Dermis blood vessel endothelial cell (primary cell): ENCODE data around the gene OS9. TPM values are rescaled to one million over a fixed set of nuclear protein-coding genes. Genes with fewer than 3 reads are reported as not detected.

Experiments
- DNase-seq: peaks from one replicate; pipeline ENCODE4 v3.0.0; 2010
- total RNA-seq: library from RNA; depleted of rRNA; stranded (reverse); fragments of >200 nt; gene quantifications from 2 replicates; pipeline ENCODE4 v1.2.3, GENCODE V29; 2014

Gene OS9
- total RNA-seq, 1 donor from 2014 or later: 481 TPM

DNA sequence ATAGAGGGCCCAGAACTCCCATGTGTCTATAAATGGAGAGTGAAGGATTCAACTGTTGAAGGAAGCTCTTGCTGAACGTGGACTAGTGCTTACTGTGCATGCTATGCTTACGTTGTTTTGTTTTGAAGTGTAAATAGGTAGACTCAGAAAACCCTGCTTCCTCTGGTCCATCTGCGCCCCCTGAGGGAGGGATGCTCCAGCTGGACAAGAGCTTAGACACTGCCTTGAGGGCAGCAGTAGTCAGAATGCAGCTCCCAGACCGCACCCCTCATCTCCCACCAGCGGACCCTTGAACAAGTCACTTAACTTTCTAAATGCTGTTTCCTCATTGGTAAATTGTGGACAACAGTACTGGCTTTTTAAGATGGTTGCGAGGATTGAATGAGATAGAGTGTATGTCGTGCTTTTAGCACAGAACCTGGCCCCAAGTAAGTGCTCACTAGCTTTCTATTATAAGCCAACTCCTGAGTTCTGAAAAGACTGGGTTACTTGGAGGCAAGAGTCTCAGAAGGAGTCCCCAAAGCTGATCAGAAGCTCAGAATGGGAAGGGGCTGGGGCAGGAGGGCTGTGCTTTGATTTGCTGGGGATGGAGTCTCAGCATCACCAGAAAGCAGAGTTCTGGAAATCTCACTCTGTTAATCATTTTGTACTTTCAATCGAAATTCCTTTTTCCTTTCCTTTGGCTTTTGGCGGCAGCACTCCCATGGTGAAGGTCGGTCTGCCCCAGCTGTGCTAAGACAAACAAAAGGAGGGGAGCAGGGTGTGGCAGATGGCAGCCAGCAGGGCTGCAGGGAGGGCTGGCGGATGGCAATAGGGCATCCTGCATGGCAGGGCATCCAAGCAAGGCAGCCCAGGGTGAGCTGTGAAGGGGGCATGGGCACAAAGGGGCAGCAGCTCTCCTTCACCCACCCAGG is 29.0 kb downstream of the OS9 start:
- no peak for DNase-seq

DNA sequence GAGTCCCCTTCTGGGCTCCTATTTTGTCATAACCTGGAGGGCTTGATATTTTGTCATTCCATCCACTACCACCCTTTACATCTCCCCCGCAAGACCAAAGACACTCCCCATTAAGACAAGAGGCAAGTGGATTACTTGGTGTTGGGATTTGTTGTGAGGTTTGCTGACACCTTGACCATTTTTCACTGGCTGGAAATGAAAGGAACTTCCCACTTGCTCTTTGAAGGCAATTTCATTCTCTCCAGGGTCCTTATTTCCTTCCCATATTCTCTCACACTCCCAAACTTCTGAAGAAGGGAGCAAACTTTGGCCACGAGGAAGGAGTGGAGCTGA is 29.7 kb downstream of the OS9 start:
- DNase-seq: no peak

DNA sequence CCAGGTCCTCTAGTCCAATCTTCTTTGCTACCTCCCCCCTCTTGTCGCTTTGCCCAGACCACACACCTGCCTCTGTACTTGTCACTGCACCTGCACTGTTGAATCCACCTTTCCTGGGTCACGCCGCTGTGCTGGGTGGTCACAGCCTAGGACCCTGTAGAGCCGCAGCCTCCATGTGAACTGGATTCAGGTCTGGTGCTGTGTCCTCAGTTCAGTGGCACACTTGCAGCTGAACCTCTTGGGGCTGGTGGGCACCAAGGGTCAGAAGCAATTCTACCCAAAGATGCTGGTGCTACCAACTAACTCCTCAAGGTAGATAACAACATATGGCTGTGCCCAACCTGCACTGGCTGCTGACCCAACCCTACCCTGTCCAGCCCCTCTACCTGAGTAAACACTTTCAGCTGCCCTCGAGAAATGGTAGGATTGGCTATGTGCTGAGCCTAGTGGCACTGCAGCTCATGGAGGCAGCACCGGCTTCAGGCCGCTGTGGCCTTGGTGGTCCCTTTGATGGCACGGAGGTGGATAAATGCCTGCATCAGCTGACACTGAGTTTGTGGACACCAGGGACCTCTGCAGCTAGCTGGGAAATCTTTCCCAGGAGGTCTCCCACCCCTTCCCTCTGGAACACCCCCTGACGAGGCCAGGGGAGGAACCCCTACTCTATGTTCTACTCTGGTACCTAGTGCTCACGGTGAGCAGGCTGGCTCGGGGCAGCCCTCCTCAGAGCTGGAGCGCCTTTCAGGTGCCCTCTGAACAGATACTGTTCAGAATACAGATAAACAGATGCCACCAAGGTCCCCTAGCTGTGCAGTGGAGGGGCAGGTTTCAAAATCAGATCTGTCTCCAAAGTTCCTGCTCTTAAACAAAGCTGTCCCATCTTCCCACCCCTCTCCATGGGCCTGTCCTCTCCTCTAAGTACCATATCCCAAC is 30.3 kb downstream of the OS9 start:
- no peak for DNase-seq

DNA sequence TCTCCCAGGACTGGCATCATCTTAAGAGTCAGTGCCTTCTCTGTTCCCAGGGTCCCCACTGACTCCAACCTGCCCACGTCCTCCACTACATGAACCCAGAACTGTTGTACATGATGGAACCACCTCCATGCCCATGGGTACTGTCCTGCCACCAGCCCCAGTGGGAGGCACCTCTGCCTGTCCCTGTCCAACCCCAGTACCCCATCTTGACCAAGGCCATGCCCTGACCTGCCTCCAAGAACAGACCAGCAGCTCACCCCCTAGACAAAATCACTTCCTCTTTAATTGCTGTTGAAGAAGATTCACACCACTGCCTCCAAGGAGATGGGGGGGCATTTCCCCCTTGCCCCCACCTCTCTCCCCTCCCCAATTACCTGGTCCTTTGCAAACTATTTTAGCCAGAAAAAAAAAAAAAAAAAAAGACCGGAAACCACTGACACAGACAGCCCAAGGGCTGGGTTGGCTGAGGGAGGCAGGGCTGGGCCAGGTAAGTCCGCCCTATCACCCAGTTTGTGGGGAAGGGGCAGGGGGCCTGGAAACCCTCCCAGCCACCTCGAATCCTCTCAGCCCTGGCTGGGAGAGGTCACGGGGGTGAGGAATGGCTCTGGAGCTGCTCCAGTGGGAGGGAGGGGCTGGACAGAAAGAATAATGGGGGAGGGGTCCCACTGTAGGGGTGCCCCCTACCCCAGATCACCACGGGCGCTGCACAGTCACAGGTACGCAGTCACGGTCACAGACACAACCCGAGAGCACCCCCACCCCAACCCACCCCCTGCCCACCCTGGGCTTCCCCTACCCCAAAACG is 31.2 kb downstream of the OS9 start:
- DNase-seq: no peak

DNA sequence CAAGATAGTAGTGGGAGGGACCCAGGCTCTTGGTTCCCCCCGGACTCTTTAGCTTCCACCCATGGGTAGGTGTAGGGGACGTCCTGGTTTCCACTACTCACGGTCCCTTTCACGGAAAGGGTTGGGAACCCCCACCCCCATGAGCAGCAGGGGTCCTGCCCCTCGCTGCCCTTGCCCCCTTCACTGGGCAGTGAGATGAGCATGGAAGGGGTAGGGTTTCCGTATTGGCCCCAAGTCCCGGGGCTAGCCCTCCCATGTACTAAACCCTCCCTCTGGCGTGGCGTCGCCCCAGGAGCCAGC is 31.9 kb downstream of the OS9 start:
- no peak for DNase-seq

DNA sequence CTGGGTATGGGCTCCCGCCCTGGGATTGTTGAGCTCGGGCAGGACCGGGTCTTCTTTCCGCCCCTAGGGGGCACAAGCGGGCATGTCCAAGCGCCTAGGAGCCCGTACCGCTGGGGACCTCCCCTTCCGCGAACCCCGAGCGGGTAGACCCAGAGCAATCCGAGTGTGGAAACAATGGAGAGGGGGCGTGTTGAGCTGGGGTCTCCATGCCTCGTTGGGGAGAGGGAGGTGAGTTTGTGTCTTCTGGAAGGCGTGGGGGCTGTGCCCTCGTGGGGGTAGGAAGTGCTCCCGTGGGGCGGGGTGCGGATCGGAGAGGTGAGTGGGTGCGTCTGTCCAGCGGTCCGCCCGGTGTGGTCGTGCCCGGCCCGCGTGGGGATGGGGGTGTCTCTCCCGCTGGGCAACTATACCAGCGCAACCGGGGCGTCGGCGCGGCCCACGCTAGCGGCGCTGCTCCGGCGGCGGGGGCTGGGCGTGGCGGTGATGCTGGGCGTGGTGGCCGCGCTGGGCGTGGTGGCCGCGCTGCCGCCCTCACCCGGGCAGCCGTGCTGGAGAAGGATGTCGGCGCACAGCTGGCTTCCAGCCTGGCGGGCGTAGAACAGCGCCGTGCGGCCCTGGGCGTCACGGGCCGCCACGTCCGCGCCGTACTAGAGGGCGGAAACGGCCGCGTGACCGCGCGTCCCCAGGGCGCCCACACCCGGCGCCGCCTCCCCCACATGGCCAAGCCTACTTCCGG is 32.4 kb downstream of the OS9 start:
- peak; percentile 86 for DNase-seq

DNA sequence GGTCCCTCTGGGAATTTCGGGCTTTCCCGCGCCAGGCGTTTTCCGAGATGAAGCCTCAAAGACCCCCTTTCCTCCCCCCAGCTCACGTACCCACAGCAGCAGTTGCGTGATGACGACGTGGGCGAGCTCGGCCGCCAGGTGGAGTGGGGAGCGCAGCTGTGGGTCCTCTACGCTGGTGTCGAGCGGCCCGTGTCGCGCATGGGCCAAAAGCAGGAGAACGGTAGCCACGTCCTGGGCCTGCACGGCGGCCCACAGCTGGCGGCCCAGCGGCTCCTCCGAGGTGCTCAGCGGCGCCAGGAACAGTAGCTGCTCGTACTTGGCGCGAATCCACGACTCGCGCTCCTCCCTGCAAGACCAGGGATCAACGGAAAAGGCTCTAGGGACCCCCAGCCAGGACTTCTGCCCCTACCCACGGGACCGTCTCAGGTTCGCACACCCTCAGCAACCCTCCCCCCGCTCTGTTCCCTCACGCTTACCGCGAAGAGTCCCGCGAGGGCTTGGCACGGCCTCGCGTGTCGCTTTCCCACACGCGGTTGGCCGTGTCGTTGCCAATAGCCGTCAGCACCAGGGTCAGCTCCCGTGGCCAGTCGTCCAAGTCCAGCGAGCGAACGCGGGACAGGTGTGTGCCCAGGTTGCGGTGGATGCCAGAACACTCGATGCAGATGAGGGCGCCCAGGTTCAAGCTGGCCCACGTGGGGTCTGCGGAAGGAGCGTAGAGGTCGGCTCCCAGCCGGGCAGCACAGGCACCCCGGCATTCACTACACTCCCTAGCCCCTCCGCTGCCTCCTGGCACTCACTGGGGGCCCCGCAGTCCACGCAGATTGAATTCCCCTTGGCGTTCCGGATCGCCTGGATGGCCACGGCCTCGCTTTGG is 33.2 kb downstream of the OS9 start:
- DNase-seq: peak; percentile 43

DNA sequence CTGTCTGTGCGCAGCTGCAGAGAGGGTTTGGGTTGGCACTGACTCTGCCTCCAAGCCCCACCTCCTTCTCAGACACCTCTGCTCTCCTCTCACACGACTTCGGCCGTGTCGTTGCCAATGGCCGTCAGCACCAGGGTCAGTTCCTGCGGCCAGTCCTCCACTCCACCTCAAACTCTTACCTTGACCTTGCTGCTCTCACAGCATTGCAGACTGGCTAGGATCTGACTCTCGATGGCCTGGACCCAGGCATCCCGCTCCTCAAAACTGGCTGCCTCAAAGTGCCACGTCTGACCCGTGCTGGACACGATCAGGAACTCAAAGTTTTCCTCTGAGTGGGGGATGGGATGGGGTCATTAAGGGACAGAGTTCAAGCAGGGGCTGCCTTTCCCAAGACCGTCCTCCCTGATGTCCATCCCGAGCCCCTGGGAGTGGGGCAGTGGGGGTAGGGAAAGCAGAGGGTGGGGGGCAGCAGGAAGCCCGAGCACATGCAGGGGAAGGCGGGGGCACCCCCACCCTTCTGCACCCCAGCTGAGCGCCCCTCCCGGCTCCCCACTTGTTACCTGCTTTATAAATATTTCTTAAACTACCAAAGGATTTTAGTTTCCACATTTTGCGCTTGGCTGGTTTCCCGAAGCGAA is 33.9 kb downstream of the OS9 start:
- DNase-seq: no peak

DNA sequence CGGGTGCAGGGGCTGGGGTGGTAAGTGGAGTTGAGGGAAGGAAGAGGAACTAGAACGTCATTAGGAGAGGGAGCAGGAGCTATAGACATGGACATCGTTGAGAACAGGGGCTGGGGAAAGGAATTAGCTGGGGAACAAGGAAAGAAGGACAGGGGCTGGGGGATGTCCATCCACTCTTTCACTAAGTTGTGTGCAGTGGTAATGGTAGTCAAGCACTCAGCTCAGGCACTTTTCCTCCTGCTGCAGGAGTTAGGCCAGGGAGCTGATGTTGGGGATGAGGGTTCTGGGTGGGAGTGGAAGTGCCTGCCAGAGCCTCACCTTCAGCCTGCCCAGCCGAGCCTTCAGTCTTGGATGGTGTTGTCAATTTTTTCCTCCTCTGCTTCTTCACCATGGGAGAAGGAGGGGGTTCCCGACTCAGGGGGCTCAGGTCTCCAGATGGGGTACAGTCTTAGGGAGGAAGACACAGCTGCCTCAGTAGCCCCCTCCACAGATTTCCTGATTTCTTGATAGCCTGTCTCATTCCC is 35.5 kb downstream of the OS9 start:
- DNase-seq: no peak

DNA sequence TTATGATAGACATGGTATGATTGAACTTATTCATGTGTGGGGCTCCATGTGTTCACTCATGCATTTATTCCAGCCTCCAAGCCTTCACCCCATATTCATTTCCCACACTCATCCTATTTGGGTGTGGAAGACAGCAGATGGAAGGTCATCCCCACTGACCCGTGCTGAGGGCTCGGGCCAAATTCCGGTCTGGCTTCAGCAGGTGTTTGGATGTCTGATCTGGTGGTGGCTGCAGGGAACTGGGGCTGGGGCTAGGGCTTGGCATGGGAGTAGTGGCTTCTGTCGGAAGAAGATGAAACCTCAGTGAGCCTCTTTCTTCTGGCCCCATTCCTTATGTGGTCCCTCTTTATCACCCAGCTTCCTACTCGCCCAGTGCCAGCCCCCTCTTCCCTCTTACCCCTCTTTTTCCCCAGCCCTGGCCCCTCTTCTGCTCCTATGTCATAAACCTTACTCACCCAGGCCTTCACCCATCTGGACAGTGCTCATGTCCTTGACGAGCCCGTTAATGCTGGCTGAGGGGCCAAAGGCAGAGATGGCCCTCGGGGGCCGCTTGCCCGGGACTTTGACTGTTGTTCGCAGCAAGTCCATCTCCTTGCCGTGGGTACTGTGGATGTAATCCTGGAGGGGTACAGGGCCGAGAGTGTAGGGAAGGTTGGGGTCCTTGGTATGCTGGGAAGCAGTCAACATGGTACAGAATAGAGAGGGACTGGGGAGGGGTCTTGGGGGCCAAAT is 36.6 kb downstream of the OS9 start:
- no peak for DNase-seq

DNA sequence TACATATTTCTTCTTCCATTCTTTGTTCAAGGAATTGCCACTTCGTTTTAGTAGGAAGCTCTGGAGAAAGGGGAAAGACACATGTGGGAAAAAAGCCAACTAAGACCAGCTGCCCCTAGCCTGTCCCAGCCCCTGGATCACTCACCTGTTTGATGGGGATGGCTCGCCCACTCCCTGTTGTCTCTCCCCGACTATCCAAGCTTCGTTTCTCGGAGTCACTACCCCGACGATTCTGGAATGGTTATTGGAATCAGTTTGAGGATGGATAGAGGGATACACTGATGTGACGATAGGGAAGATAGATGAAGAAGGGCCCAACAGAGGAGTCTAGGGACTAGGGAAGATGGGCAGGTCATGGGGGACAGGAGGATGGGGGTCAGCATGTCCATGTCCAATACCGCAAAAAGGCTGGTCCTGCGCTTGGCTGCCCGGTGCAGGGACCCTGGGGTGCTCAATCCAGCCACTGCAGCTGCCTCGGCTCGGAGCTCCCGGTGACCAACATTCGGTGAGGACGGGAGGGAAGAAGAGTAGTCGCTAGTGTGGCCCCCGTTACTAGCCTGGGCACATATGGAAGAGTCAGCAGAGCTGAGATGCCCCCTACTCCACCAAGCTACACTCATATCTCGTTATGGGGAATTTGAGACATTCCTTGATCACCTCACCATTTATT is 37.6 kb downstream of the OS9 start:
- no peak for DNase-seq

DNA sequence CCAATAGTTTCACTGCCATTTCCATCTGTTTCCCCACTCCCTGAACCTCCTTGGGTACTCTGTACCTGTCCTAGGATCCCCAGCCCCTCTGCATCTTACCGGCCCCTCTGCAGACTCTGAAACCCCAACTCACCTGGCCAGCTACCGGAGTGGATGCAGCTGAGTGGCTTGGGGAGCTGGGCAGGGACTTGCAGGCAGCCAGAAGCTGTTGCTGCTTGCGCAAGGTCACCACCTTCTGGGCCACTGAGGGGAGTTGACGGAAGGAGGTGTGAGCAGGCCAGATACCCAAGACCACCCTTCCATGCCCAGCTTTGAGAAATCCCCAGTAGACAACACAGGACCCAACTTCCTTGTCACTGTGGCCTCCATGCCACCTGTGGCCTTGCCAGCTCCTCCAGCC is 38.3 kb downstream of the OS9 start:
- no peak for DNase-seq

DNA sequence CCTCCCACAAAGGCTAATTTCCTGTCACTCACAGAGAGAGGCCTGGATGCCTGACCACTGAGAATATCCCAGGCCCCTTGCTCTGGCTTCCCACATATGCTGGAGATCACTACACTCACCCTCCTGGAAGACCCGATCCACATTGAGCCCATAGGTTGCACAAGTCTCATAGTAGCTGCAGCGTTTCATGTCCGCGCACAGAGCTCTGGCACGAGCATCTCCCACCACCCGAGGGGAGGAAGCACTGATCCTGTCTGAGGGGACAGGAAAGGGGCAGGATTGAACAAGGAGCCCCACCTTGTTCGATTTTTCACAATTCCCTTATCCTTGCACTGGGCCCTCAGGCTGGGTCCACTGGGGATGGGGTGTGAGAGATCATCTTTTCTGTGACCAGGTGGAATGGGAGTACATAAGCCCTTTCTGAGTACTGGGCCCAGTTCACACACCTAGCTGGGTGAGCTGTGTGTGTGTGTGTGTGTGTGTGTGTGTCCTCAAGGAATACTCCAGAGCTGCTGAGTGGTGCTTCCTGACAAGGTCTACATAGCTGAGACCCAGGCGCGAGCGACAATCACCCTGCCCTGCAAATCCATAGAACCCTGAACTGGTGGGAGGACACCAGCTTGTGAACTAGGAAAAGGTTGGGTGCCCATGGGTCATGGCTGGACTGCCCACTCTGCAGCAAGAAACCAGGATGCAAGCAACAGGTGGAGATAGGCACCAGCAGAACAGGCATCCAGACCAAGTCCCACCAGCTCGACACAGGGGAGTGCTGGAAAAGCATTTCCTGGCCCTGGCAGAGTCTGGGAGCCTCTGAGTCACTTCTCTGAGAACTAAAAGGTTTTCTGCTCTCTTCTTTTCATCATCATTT is 39.0 kb downstream of the OS9 start:
- no peak for DNase-seq

DNA sequence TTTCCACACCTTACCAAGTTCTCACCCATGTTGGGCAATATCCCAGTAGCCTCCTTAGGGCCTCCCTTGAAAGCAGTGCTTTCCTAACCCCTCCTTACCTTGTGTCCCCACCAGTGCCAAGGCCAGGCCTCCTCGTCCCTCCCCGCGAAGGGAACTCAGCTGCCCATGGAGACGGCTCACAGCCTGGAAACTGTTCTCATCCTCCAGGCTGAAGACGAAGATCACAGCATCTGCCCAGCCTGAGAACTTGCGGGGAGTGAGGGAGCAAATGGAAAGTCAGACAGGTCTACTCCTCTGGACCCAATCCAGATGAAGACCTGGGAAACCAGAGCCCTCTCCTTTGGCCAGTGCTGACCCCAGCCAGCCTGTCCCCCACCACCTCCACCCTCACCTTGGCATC is 40.0 kb downstream of the OS9 start:
- no peak for DNase-seq

DNA sequence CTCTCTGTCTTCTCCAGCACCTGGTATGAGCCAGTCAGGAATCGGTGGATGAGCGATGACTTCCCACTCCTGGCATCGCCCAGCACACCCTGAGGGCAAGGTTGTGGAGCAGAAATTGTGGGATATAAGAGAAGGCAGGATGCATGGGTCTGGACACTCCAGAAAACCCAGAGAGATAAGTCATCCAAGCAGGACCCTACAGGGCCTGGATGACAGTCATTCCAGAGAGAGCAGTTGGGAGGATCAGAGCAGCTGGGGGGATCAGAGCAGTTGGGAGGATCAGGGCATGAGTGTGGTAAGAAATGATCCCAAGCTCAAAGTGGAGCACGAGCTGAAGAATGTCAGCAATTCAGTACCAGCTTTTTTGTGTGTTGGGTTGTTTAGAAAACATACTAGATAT is 40.7 kb downstream of the OS9 start:
- DNase-seq: no peak

DNA sequence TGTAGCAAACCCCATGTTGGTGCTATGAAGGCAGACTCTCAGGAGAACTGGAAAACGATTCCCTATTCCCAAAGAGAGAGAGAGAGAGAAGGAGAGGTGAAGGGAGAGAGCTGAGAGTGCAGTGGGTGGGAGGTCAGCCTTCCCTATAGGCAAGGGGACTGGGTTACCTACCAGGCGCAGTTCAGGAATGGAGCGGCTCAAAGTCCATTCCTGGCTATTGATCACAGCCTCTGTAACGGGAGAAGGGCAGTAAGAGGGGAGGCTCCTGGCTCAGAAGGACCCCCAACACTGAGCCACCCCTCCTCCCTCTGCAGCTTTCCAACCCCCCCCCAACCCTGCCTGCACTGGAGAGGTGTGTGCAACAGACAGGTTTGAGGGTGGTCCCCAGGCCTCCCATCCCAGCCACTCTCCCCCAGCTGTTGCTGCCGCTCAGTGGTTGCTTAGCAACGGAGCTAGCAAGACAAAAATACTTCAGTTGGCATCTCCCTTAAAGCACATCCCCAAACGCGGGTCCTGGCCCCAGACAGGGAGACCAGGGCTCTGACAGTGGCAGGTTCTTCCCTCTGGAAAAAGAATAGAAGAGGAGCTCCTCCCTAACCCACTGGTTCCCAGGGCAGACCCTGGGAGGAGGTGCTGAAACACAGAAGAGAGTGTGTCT is 41.4 kb downstream of the OS9 start:
- DNase-seq: no peak

DNA sequence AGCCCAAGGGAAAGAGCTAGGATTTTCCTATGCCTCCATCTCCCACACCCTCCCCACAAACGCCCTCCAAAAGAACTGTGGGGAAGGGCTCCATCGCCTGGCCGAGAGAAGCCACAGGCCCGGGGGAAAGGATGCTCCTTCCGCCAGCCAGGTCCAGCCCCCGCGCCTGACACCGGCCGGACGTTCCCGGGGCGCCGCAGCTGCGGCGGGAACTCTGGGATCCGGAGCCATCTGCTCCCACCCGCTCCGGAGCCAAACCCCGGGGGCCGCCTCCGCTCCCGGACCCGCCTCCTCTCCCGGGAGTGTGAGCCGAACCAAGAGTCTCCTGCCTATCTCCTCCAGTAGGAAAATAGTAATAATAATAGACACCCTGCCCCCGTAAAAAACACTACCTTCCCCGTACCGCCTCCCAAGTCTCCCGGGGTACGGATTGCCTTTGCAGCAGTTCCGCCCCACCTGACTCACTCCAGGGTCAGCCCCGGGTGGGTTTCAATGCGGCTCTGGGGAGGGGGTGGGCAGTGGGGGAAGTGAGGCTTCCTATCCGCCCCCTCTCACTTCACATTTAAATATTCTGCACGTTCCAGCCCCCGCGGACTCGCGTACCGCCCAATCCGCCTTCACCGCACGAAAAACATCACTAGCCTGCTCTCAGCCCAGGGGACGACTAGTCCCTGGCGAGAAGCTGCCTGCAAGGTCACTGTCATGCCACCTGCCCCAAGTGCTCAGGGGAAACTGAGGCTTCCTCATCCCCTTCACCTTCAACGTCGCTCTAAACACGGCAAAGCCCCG is 42.2 kb downstream of the OS9 start:
- DNase-seq: no peak
